Measurements from ENCODE around the gene EMP1.

Gene EMP1

GRCh38 chr12:13152756-13153155, 43.8 kb upstream of the EMP1 start (continued):
- TF ChIP-seq, protein P1, sequence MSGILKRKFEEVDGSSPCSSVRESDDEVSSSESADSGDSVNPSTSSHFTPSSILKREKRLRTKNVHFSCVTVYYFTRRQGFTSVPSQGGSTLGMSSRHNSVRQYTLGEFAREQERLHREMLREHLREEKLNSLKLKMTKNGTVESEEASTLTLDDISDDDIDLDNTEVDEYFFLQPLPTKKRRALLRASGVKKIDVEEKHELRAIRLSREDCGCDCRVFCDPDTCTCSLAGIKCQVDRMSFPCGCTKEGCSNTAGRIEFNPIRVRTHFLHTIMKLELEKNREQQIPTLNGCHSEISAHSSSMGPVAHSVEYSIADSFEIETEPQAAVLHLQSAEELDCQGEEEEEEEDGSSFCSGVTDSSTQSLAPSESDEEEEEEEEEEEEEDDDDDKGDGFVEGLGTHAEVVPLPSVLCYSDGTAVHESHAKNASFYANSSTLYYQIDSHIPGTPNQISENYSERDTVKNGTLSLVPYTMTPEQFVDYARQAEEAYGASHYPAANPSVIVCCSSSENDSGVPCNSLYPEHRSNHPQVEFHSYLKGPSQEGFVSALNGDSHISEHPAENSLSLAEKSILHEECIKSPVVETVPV (CRISPR knock-in tag; IDR thresholded peaks at IDR 0.05), result no peak
- TF ChIP-seq ESRRG (CRISPR knock-in tag; IDR thresholded peaks at IDR 0.05), result no peak
- TF ChIP-seq GLIS3 (CRISPR knock-in tag; IDR thresholded peaks at IDR 0.05), result no peak
- TF ChIP-seq ISL1 (CRISPR knock-in tag; IDR thresholded peaks at IDR 0.05), result no peak

DNA sequence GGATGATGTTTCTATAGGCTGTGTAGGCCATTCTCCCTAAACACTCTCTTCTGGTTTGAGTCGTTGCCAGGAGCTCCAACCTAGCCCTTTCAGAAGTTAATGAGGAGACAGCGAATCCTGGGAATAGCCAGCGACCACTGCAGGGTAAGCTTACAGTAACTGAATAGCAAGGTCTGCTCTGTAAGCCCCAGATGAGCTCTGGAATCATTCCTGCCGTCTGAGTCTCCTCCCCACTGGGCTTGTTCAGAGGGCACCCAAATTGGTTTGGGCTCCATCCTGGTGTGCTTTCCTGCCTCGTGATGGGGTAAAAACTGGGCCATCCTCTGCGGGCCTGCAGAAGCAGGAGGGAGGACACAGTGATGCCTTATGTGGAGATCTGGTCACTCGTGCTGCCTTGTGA, 43.3 kb upstream of the EMP1 start:
- ATAC-seq, result no peak
- TF ChIP-seq ZNF8 (CRISPR knock-in tag; IDR thresholded peaks at IDR 0.05) (no peak), ZC3H10 (CRISPR knock-in tag; IDR thresholded peaks at IDR 0.05) (no peak), RARB (CRISPR knock-in tag; IDR thresholded peaks at IDR 0.05) (no peak), CSDC2 (CRISPR knock-in tag; IDR thresholded peaks at IDR 0.05) (no peak), BACH2 (CRISPR knock-in tag; IDR thresholded peaks at IDR 0.05; ENCODE audit: borderline replicate concordance) (no peak), GLIS3 (CRISPR knock-in tag; IDR thresholded peaks at IDR 0.05) (no peak), TOX (CRISPR knock-in tag; IDR thresholded peaks at IDR 0.05; ENCODE audit: borderline replicate concordance) (no peak), SNAI2 (CRISPR knock-in tag; IDR thresholded peaks at IDR 0.05) (no peak)

DNA sequence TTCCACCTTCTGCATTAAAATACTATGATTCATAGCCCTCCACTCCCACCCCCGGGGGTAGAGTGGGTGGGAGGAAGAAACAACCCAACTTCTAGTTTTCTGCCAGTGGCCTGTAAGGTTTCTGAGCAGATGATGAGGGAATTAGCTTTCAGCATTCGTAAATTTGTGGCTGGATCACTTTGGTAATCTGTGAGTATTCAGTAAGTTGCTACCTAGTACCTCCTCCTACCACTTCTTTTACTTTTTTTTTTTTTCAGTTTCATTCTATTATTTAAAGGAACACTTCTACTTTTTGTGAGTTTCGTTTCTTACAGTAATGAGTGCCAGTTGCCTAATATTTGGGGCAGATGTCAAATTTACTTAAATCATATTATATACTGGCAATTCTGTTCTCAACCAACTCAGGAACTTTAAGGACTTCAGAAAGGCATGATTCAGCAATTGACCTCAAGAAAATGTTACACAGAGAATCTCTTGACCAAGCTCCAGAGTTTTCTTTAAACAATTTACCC, 42.4 kb upstream of the EMP1 start:
- peak; percentile 46; the same call in 2 of the 3 replicates for ATAC-seq
- TF ChIP-seq OSR1 (CRISPR knock-in tag; IDR thresholded peaks at IDR 0.05) (no peak), ZNF565 (CRISPR knock-in tag; conservative IDR thresholded peaks at IDR 0.05; ENCODE audit: low read depth) (no peak)
- TF ChIP-seq, protein P2, sequence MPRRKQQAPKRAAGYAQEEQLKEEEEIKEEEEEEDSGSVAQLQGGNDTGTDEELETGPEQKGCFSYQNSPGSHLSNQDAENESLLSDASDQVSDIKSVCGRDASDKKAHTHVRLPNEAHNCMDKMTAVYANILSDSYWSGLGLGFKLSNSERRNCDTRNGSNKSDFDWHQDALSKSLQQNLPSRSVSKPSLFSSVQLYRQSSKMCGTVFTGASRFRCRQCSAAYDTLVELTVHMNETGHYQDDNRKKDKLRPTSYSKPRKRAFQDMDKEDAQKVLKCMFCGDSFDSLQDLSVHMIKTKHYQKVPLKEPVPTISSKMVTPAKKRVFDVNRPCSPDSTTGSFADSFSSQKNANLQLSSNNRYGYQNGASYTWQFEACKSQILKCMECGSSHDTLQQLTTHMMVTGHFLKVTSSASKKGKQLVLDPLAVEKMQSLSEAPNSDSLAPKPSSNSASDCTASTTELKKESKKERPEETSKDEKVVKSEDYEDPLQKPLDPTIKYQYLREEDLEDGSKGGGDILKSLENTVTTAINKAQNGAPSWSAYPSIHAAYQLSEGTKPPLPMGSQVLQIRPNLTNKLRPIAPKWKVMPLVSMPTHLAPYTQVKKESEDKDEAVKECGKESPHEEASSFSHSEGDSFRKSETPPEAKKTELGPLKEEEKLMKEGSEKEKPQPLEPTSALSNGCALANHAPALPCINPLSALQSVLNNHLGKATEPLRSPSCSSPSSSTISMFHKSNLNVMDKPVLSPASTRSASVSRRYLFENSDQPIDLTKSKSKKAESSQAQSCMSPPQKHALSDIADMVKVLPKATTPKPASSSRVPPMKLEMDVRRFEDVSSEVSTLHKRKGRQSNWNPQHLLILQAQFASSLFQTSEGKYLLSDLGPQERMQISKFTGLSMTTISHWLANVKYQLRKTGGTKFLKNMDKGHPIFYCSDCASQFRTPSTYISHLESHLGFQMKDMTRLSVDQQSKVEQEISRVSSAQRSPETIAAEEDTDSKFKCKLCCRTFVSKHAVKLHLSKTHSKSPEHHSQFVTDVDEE (CRISPR knock-in tag; IDR thresholded peaks at IDR 0.05), result no peak

DNA sequence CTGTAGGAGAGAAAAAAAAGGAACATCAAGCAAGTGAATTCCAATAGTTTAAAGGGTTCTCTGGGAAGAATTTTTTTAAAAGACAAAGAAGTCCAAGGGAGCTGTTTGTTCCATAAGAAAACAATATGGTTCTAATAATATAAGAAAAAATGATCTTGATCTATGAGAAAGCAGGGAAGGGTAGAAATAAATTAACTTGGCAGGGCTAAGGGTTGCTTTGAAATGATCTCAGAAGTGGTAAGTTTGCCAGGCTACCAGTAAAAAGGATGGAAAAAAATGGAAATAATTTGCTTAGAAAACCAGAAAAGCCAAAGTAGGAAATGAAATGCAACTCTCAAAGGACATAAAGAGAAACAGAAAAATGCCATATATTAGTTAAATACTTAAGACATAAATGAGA, 41.7 kb upstream of the EMP1 start:
- TF ChIP-seq POU6F1 (CRISPR knock-in tag; IDR thresholded peaks at IDR 0.05; ENCODE audit: borderline replicate concordance, low read depth), result no peak
- TF ChIP-seq CREB5 (CRISPR knock-in tag; IDR thresholded peaks at IDR 0.05; ENCODE audit: low read depth), result no peak
- TF ChIP-seq ZNF70 (CRISPR knock-in tag; IDR thresholded peaks at IDR 0.05), result no peak
- no peak for TF ChIP-seq TOX (CRISPR knock-in tag; IDR thresholded peaks at IDR 0.05; ENCODE audit: borderline replicate concordance)
- no peak for TF ChIP-seq ZNF565 (CRISPR knock-in tag; conservative IDR thresholded peaks at IDR 0.05; ENCODE audit: low read depth)
- TF ChIP-seq ZFP30 (CRISPR knock-in tag; IDR thresholded peaks at IDR 0.05), result no peak
- no peak for TF ChIP-seq OSR1 (CRISPR knock-in tag; IDR thresholded peaks at IDR 0.05)
- TF ChIP-seq TCF4 (CRISPR knock-in tag; IDR thresholded peaks at IDR 0.05; ENCODE audit: borderline replicate concordance), result no peak
- TF ChIP-seq ARNTL (CRISPR knock-in tag; IDR thresholded peaks at IDR 0.05; ENCODE audit: borderline replicate concordance, low read depth), result no peak
- TF ChIP-seq PATZ1 (CRISPR knock-in tag; IDR thresholded peaks at IDR 0.05; ENCODE audit: borderline replicate concordance), result no peak
- no peak for TF ChIP-seq ISL1 (CRISPR knock-in tag; IDR thresholded peaks at IDR 0.05)
- TF ChIP-seq CSDC2 (CRISPR knock-in tag; IDR thresholded peaks at IDR 0.05), result no peak
- TF ChIP-seq PPARA (CRISPR knock-in tag; IDR thresholded peaks at IDR 0.05; ENCODE audit: borderline replicate concordance), result no peak
- TF ChIP-seq ZNF8 (CRISPR knock-in tag; IDR thresholded peaks at IDR 0.05), result no peak
- no peak for TF ChIP-seq ZFP3 (CRISPR knock-in tag; IDR thresholded peaks at IDR 0.05)
- TF ChIP-seq, protein P2 (CRISPR knock-in tag; IDR thresholded peaks at IDR 0.05), result no peak
- peak; percentile 22; the same call in 1 of the 3 replicates for ATAC-seq

Data from SK-N-SH treated with all-trans-retinoic acid at 6 μM for 48 hours (cell line).